B cell (primary cell): ENCODE results near the gene PARD3B. TPM values are rescaled to one million over a fixed set of nuclear protein-coding genes. Genes with fewer than 3 reads are reported as not detected.

ENCODE experiments used
- ATAC-seq: fragments of 200-7000 bp; cut with Tn5 transposase; one replicate; pipeline ENCODE4 v1.10.0; 2021; ENCODE audit warnings: low read depth, mild to moderate bottlenecking, moderate number of reproducible peaks, moderate library complexity
- CTCF ChIA-PET: fragments of 350-600 bp; sonication (Branson Sonifier 250); formaldehyde crosslinking; loops from one replicate; lab custom pipeline; 2021; ENCODE audit warnings: antibody characterized with exemption, inconsistent platforms; lab: Charles Lee
- POLR2A ChIA-PET: fragments of 350-600 bp; sonication (Branson Sonifier 250); formaldehyde crosslinking; loops from one replicate; lab custom pipeline; 2021; ENCODE audit warnings: antibody characterized with exemption; lab: Charles Lee
- DNase-seq: peaks from one replicate; pipeline ENCODE4 v3.0.0; 2013
- H2AFZ ChIP-seq: 2 replicates; pipeline ENCODE4 v1.6.1; 2012; ENCODE audit warnings: mild to moderate bottlenecking, low read depth, low read length; ENCODE audit not compliant: insufficient read depth, poor library complexity, severe bottlenecking
- H3K27ac ChIP-seq, 2 donors: 1 replicate in 1 of 2; 2 replicates in 1 of 2; pipeline ENCODE4 v1.5.1; 2012 to 2013; ENCODE audit warnings: low read length in 2 of 2, mild to moderate bottlenecking in 2 of 2, moderate library complexity in 1 of 2
- H3K27me3 ChIP-seq, 4 experiments: fragments of 200-600 bp in 1 of 4; sonication (generic) in 1 of 4; replicated peaks in 1 of 4; 1 replicate in 2 of 4; 2 replicates in 2 of 4; pipeline versions ENCODE4 v1.6.1 to v1.7.0; 2013 to 2016; ENCODE audit warnings: low read length in 3 of 4, mild to moderate bottlenecking in 2 of 4, mixed read lengths in 1 of 4, moderate library complexity in 1 of 4; ENCODE audit not compliant: insufficient read depth in 4 of 4, control insufficient read depth in 3 of 4; ENCODE audit errors: control extremely low read depth in 1 of 4
- H3K36me3 ChIP-seq, 2 experiments: replicated peaks in 1 of 2; 1 replicate in 1 of 2; 2 replicates in 1 of 2; pipeline versions ENCODE4 v1.6.1 to v1.7.1; 2013; ENCODE audit warnings: low read length in 1 of 2; ENCODE audit not compliant: insufficient read depth in 2 of 2, control insufficient read depth in 1 of 2; ENCODE audit errors: control extremely low read depth in 1 of 2, extremely low read depth in 1 of 2
- H3K4me1 ChIP-seq, 2 donors: fragments of 200-600 bp in 1 of 2; sonication (generic) in 1 of 2; 1 replicate in 1 of 2; 2 replicates in 1 of 2; pipeline versions ENCODE4 v1.5.1 to v1.6.1; 2013 to 2017; ENCODE audit warnings: low read length in 2 of 2; ENCODE audit not compliant: control insufficient read depth in 2 of 2, insufficient read depth in 2 of 2
- H3K4me2 ChIP-seq: replicated peaks from 2 replicates; pipeline ENCODE3; 2012; ENCODE audit warnings: mild to moderate bottlenecking, low read depth, low read length; ENCODE audit not compliant: poor library complexity, severe bottlenecking
- H3K4me3 ChIP-seq, 5 experiments: fragments of 200-600 bp in 1 of 5; sonication (generic) in 1 of 5; 1 replicate in 3 of 5; 2 replicates in 2 of 5; pipeline versions ENCODE4 v1.5.1 to v1.7.0; 2011 to 2016; ENCODE audit warnings: low read length in 4 of 5, mild to moderate bottlenecking in 4 of 5, low read depth in 2 of 5, control low read depth in 1 of 5, moderate library complexity in 1 of 5; ENCODE audit not compliant: insufficient read depth in 1 of 5; ENCODE audit errors: control extremely low read depth in 1 of 5, extremely low read depth in 1 of 5
- H3K79me2 ChIP-seq: fragments of 200-600 bp; sonication (generic); one replicate; pipeline ENCODE4 v1.6.0; 2016; ENCODE audit warnings: low read length; ENCODE audit not compliant: control insufficient read depth, insufficient read depth
- H3K9ac ChIP-seq: fragments of 200-600 bp; sonication (generic); 2 replicates; pipeline ENCODE4 v1.6.1; 2017; ENCODE audit warnings: mild to moderate bottlenecking, low read length, moderate library complexity
- H3K9me3 ChIP-seq, 3 donors: one replicate each; pipeline versions ENCODE4 v1.6.1 to v1.7.1; 2013; ENCODE audit warnings: low read length in 2 of 3; ENCODE audit not compliant: control insufficient read depth in 2 of 3, insufficient read depth in 1 of 3; ENCODE audit errors: control extremely low read depth in 1 of 3
- H4K20me1 ChIP-seq: 2 replicates; pipeline ENCODE4 v1.6.0; 2012; ENCODE audit warnings: mild to moderate bottlenecking, low read length; ENCODE audit not compliant: insufficient read depth, control insufficient read depth, poor library complexity, severe bottlenecking
- H3K27ac Mint-ChIP-seq: one replicate; pipeline ENCODE4 v1.8.0; 2021; ENCODE audit warnings: mixed read lengths
- H3K27me3 Mint-ChIP-seq: one replicate; pipeline ENCODE4 v1.8.0; 2021; ENCODE audit warnings: mixed read lengths
- H3K4me1 Mint-ChIP-seq: one replicate; pipeline ENCODE4 v1.8.0; 2021; ENCODE audit warnings: mixed read lengths
- H3K4me3 Mint-ChIP-seq: one replicate; pipeline ENCODE4 v1.8.0; 2021; ENCODE audit warnings: mixed read lengths
- H3K9me3 Mint-ChIP-seq: one replicate; pipeline ENCODE4 v1.8.0; 2022; ENCODE audit warnings: mixed read lengths; ENCODE audit not compliant: insufficient read depth
- CTCF ChIP-seq: fragments of 200-600 bp; IDR thresholded peaks from one replicate; pipeline ENCODE4 v1.8.0; 2022; ENCODE audit warnings: antibody characterized with exemption, mild to moderate bottlenecking
- EZH2 ChIP-seq: IDR thresholded peaks from 2 replicates; pipeline ENCODE4 v1.6.1; 2012; ENCODE audit warnings: borderline replicate concordance, low read depth, mild to moderate bottlenecking, moderate library complexity, low read length; ENCODE audit not compliant: insufficient read depth, poor library complexity, severe bottlenecking
- intact Hi-C: fragments of 100-400 bp; cut with micrococcal nuclease; formaldehyde crosslinking; loops from one replicate; pipeline ENCODE4 v1.10.0; 2022
- polyA plus RNA-seq: library from polyadenylated mRNA; depleted of rRNA; stranded (reverse); fragments of >200 nt; gene quantifications from 2 replicates; pipeline ENCODE4 v1.2.3, GENCODE V29; 2012
- total RNA-seq, 2 donors: library from RNA; stranded (reverse); fragments of 120-200 nt in 1 of 2; gene quantifications; 1 replicate in 1 of 2; 2 replicates in 1 of 2; pipeline versions ENCODE4 v1.2.3 to v1.2.4, GENCODE V29; 2013 to 2022

PARD3B gene
- total and polyA plus RNA-seq, 2 donors (not counting 1 experiment from before 2014, with no cell fraction given): not detected

- POLR2A ChIA-PET: no interaction called here
- intact Hi-C loops: no loop called here
Measured at GRCh38 chr2:204923957-204924356, 378.7 kb downstream of the PARD3B start.

GRCh38 chr2:204931562-204931961 is 386.3 kb downstream of the PARD3B start:
- Histone ChIP-seq H3K9me3 (no peaks in the 10 kb centered on the region), H3K4me1 (no peaks in the 10 kb centered on the region), H3K4me2 (no peak overlapping the region), H3K27ac (no peak overlapping the region), H3K79me2 (no peaks in the 10 kb centered on the region), H3K4me3 (no peak overlapping the region), H3K9ac (no peak overlapping the region), H3K36me3 (no peaks in the 10 kb centered on the region), H2AFZ (no peak overlapping the region), H4K20me1 (no peaks in the 10 kb centered on the region), H3K27me3 (no peaks in the 10 kb centered on the region)
- CTCF ChIA-PET: no interaction called here
- Mint-ChIP-seq H3K9me3 (no peaks in the 10 kb centered on the region), H3K27me3 (no peaks in the 10 kb centered on the region), H3K4me3 (no peak overlapping the region), H3K4me1 (no peaks in the 10 kb centered on the region), H3K27ac (no peak overlapping the region)
- TF ChIP-seq CTCF: no peak
- no peak for DNase-seq
- intact Hi-C loops: no loop called here
- POLR2A ChIA-PET: no interaction called here
- no peak for ATAC-seq

More at GRCh38 chr2:204923957-204924356, 378.7 kb downstream of the PARD3B start:
- no peaks in the 10 kb centered on the region for H3K9me3 ChIP-seq
- no peaks in the 10 kb centered on the region for H4K20me1 ChIP-seq
- no peaks in the 10 kb centered on the region for H3K36me3 ChIP-seq
- Mint-ChIP-seq H3K4me3 (no peak overlapping the region), H3K27me3 (no peaks in the 10 kb centered on the region), H3K27ac (no peak overlapping the region), H3K9me3 (no peaks in the 10 kb centered on the region), H3K4me1 (no peaks in the 10 kb centered on the region)
- CTCF ChIA-PET: interaction anchor here (0.6 kb wide), 1 partner anchor 662 kb away, joined by 3 read pairs; no protein-coding TSS in a partner anchor
- ATAC-seq (no peak), DNase-seq (no peak)
- no peaks in the 10 kb centered on the region for H3K79me2 ChIP-seq
- H3K4me2 ChIP-seq: no peak overlapping the region
- no peak overlapping the region for H3K4me3 ChIP-seq
- no peak for TF ChIP-seq CTCF
- TF ChIP-seq EZH2: no peak
- H2AFZ ChIP-seq: no peak overlapping the region
- no peaks in the 10 kb centered on the region for H3K27me3 ChIP-seq
- H3K27ac ChIP-seq: no peak overlapping the region
- H3K4me1 ChIP-seq: no peaks in the 10 kb centered on the region
- H3K9ac ChIP-seq: no peak overlapping the region
